ENCODE measurements around the gene SCAMP4. TPM values are rescaled to one million over a fixed set of nuclear protein-coding genes. Genes with fewer than 3 reads are reported as not detected.

Gene SCAMP4
- total and polyA plus RNA-seq, 9 of the 15 experiments (the other 6 are each of a cell fraction or from before 2014, with no cell fraction given): 0.81 to 45.9 (median 12.8) TPM

GRCh38 chr19:1941146-1942077 is 36.2 kb downstream of the SCAMP4 start, which contains the start of gene CSNK1G2 (continued):
- TF ChIP-seq ARID3B (CRISPR knock-in tag; IDR thresholded peaks at IDR 0.05; ENCODE audit: borderline replicate concordance) (no peak), ZNF408 (CRISPR knock-in tag; IDR thresholded peaks at IDR 0.05; ENCODE audit: low read depth) (no peak), IFI16 (CRISPR knock-in tag; IDR thresholded peaks at IDR 0.05) (no peak), DLX4 (CRISPR knock-in tag; IDR thresholded peaks at IDR 0.05) (no peak), ZBTB8A (IDR thresholded peaks at IDR 0.05; ENCODE audit: partially characterized antibody) (no peak)

Measured in K562 (cell line).